ENCODE measurements around the gene TLN1.

Gene TLN1

GRCh38 chr9:35705372-35705771 is 26.6 kb downstream of the TLN1 start:
- no peak for DNase-seq

DNA sequence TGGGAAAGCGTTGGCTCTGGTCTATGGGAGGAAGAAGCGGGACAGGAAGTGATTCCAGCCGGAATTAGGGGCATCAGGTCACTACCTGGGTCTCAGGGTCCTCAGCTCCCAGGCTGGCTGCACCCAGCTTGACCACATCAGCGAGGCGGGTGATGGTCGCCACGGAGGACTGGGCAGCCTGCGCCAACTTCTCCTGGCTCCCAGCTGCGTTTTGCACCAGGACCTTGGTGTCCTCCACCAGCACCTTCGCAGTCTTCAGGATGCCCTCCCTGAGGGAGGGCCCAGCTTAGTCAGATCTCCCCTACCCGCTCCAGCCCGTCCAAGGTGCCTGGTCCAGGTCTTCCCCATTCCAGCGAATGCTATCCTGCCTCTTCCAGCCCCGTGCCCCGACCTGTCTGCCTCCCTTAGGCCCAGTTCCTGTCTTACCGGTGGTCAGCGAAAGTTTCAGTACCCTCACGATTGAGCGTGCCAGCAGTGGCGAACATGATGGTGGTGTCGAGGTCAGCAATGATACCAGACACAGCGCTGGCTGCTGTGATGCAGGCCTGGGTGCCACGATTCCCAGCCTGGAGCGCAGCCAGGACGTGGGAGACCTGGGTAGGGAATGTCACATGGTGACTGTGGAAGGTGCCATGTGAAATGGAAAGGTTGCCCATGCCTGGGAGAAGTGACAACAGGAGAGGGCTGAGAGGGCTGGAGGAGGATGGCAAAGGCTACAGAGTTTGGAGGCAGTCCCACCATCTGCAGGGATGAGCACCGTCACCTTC is 27.9 kb downstream of the TLN1 start:
- no peak for DNase-seq

DNA sequence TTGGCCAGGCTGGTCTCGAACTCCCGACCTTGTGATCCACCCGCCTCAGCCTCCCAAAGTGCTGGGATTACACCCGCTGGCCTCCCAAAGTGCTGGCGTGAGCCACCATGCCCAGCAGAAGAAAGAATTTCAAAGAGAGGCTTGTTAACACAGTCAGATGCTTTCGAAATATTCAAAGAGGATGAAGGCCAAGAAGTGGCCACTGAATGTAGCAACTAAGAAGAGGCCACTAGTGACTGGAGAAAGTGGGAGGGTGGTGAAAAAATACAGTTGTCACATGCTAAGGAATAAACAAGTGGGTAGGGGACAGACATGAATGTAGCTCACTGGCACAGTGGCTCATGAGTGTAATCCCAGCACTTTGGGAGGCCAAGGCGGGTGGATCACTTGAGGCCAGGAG is 29.3 kb downstream of the TLN1 start:
- no peak for DNase-seq

DNA sequence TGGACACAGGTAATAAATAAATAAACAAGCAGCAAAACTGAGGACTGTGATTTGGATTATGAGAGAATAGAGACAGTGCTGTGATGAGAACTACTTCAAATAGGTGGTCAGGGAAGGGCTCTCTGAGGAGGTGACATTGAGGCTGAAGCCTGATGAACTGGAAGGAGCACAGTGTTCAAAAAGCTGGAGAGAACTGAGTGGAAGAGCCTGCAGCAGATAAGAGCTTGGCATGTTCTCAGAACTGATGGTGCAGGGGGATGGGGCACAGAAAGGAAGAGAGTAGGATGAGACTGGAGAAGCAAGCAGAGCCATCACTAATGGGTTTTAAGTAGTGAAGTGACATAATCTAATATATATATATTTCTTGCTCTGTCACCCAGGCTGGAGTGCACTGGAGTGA is 31.1 kb downstream of the TLN1 start:
- DNase-seq: no peak

DNA sequence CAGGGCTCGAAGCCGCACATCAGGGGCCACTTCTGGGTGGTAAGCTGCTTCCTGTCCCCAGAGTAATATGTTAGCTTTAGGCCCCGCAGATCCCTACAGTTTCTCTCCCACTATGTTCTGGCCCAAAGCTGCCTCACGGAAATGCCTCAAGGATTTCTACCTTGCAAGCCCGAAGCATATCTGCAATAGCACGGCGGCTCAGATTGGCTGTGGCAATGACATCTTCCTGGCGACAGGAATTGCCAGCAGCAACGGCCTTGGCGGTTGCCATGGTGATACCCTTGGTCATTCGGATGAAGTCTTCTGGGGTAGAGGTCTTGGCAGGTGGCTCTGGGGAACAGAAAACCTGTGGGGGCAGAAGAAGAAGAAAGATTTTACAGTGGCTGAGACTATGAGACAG is 32.0 kb downstream of the TLN1 start:
- DNase-seq: no peak

DNA sequence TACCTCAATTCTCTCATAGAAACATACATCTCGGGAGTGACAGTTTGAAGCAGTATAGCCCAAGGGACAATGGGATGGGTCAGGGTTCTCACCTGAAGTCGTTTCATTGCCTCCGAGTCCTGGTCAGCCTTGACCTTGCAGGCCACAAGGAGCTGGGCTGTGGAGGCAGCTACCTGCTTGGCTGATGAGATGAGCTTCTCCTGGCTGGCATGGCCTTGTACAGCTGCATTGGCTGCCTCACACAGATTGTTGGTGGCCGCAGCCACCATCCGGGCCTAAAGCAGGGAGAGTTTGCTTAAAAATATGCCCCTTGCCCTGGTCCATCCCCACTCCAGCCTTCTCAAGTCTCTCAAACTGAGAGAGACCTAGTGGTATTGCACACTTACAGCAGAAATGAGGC is 33.8 kb downstream of the TLN1 start:
- DNase-seq: no peak

GRCh38 chr9:35697486-35697885 is 34.5 kb downstream of the TLN1 start:
- DNase-seq: no peak

DNA sequence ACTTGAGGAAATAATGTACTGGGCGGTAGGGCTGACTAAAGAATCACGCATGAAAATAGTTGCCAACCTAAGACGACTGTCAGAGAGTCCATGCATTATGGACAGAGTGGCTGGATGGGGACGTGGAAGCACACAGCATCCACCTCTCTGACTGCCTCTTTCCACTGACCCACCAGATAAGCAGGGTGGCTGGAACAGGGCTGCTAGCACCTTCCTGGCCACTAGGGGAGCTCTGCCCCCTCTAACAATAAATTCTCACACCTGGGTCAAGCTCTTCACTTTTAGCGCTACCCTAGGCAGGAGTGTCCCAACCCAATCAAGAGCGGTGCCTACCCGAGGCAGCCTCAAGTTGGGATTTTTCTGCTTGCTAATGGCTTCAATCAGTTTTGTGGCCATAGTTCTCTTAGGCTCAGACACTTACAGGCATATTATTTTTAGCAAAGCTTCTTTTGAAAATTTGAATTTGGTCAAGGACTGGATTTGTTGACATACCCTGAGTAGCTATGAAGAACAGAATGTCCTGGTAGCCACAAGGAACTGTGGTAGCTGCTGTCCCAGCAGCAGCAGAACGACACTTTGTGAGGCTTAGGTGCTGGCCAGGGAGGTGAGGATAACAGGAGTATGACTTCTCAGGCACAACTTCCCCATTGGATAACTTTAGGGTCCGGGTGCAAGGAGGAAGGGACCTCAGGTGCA is 35.3 kb downstream of the TLN1 start:
- peak; percentile 27 to 47 for DNase-seq

- DNase-seq: no peak
Measured at GRCh38 chr9:35695943-35696401, 36.0 kb downstream of the TLN1 start.

DNA sequence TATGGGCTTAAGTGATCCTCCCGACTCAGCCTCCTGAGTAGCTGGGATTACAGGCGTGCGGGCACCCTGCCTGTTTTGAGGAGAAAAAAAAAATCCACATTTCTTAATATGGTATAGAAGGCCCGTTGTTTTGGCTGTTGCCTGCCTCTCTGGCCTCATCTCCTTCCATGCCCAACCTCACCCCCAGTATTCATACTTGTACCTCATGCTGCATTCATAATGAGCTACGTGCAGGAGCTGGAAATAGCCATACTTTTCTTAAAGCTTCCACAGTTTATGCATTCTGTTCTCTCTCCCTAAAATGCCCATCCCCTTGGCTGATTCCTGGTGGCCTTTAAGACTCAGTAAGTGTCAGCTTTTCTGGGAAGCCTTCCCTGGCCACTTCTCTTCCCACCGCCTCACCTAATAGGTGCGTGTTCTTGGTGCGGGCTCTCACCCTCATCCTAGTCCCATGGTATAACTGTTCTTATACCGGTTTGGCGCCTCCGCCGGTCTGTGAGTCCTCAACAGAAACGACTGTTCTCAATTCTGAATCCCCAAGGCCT is 40.2 kb downstream of the TLN1 start:
- DNase-seq: no peak

DNA sequence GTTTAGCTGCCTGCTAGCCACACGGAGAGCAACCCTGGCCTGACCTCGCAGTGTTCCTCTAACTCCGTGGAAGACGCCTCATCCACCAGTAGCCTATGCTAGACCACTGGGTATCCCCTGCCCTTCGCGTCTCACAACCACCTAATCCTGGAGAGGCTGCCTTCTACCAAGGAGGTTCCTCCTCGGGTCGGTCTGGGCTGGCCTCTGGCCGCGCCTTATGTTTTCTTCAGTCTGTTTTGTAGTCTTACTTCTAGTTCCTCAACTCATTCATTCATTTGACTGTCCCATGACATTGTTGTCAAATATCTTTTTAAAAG is 40.7 kb downstream of the TLN1 start:
- no peak for DNase-seq

DNA sequence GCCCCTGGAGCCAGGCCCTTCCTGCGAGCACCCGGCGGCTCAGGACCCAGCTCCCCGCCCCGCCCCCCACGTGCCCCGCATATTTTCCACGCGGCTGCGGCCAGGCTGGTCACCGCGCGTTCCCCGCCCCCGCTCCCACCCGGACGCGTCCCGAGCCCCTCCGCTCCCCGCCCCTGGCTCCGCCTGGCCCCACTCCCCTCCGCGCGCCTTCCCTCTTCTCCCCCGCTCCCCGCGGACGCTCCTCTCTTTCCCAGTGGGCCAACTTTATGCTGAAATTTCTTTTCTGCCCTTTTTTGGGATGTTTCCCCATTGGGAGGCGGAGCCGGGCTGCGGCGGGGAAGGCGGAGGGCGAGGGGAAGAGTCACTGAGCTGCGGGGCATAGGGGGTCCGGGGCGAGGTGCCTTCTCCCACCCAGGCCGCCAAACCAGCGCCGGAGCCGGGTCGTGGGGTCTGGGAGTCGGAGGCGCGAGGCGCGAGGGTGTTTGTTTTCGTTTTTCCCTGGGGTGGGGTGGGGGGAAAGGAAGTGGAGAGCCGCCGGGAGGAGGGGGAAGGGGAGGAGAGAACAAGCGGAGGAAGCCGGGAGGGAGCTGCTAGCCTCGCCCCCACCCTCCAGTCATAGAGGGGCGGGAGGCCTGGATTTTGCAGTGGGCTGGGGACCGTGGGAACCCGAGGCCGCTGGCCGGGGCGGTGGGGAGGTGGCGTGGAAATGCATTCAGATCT is 41.2 kb downstream of the TLN1 start:
- DNase-seq: peak; percentile 64 to 70

- no peak for DNase-seq
Measured at GRCh38 chr9:35690294-35690613, 41.7 kb downstream of the TLN1 start.

- no peak for DNase-seq
Measured at GRCh38 chr9:35689542-35690293, 42.3 kb downstream of the TLN1 start, which contains the start of gene TPM2. Gene TPM2 (minus strand): TSS chr9:35689925. CDS start chr9:35689817, 108 bp downstream.

DNA sequence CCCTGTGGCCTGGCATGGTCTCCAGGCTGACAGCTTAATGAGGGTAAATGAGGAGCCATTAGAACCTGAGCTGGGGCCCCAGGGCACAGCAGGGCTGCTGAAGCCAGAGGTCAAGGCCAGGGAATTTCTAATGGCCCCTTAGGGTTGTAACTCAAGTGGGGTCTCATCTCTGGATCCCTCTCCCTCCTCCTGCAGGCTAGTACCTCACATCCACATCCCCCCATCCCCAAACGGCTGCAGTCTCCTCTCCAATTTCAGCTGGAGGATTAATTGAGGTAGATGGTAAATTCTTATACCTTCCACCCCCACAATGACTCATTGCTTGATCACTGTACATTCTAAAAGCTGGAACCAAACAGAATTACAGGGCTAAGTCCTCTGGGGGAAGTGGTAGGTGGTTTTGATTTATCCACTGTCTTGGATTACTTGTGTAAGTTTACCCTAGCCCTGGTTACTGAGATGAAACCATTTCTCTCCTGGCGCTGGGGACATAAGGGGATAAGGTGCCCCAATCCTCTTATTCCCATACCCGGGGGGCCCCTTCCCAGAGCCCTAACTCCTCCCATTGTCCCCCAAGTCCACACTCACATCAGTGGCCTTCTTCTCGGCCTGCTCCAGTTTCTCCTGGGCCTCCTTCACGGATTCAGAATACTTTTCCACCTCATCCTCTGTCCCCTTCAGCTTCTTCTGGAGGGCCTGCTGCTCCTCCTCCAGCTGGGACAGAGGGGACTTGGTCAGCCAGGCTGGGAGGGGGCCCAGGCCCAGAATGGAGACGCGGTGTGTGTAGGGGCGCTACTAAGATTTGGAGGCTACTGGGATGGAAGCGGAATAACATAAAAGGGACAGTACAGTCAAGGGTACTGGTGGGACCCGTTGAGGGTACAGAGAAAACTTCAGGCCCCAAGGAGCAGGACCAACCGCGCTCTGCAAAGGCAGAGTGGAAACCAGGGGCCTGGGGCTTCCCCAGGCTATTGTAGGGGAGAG is 43.1 kb downstream of the TLN1 start:
- DNase-seq: no peak

DNA sequence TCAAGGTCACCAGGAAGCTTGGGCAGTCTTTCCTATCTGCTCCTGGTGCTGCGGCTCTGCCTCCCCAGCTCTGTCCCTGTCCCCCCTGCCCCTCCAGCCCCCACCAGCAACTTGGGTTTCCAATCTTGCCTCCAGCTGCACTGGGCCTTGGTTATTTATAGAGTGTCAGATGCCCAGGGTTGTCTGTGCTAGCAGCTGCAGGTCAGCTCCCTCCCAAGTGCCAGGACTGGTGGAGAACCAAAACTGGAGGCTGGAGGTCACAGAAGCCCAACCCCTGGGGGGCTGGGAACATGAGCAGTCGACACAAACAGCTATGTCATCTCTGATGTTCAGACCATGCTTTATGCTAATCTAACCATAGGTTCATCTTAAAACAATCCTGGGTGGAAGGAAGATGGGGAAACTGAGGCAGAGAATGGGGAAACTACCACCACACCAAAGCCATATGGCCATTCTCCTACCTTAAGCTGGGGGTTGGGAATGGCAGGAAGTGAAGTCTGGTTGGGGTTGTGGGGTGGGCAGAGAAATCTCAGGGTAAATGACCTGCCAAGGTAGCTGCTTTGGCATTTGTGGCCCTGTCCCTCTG is 43.9 kb downstream of the TLN1 start:
- no peak for DNase-seq

DNA sequence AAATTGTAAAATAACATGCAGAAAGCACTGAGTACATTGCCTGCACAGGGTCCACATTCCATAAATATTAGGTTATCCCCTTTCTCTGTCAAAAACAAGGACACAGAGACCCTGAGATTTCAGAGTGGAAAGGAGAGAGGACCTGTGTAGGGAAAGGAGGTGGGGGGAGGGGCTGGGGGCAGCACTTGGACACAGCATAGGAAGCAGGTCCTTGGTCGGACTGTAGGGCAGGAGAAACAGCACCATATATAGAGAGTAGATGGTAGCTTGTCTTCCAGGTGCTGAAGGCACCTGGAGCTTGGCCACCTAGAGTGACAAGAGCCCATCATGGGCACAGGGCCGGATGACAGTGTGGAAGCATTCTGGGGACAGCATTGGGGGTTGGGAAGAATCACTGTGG is 44.7 kb downstream of the TLN1 start:
- no peak for DNase-seq

- DNase-seq: no peak
Measured at GRCh38 chr9:35686222-35687203, 45.5 kb downstream of the TLN1 start.

- no peak for DNase-seq
Measured at GRCh38 chr9:35685506-35685905, 46.5 kb downstream of the TLN1 start.

- DNase-seq: no peak
Measured at GRCh38 chr9:35684921-35685320, 47.1 kb downstream of the TLN1 start.
